ENCODE data around the gene FAM229B.

DNA sequence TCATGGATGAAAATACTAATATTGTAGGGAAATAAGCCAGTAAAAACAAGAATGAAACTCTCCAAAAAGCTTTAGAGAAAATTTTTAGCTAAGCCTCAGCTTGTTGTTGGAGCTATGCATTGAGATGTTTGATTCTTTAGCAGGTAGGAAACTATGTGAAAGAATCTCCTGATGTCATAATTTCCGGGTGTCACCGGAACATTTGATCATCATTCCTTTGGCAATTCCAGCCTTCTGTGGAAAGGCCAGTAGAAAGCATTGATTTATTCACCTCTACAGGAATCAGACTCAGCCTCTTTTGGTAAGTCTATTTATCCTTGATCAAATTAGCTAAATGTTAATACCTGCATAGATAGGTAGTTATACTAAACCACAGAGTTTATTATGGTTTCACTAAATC is 9.5 kb downstream of the FAM229B start:
- TF ChIP-seq, protein P1, sequence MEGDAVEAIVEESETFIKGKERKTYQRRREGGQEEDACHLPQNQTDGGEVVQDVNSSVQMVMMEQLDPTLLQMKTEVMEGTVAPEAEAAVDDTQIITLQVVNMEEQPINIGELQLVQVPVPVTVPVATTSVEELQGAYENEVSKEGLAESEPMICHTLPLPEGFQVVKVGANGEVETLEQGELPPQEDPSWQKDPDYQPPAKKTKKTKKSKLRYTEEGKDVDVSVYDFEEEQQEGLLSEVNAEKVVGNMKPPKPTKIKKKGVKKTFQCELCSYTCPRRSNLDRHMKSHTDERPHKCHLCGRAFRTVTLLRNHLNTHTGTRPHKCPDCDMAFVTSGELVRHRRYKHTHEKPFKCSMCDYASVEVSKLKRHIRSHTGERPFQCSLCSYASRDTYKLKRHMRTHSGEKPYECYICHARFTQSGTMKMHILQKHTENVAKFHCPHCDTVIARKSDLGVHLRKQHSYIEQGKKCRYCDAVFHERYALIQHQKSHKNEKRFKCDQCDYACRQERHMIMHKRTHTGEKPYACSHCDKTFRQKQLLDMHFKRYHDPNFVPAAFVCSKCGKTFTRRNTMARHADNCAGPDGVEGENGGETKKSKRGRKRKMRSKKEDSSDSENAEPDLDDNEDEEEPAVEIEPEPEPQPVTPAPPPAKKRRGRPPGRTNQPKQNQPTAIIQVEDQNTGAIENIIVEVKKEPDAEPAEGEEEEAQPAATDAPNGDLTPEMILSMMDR (IDR thresholded peaks at IDR 0.05 in 2 of 3, conservative IDR thresholded peaks at IDR 0.05 in 1 of 3; ENCODE audit: insufficient read depth in 2 of 3, low read depth in 1 of 3, low read length in 3 of 3) = no peak
- TF ChIP-seq JUNB (CRISPR knock-in tag; conservative IDR thresholded peaks at IDR 0.05) = no peak
- no peak for TF ChIP-seq BRD9 (IDR thresholded peaks at IDR 0.05; ENCODE audit: low read depth, partially characterized antibody)
- TF ChIP-seq TCF7L2 (IDR thresholded peaks at IDR 0.05; ENCODE audit: low read depth, low read length) = no peak
- no peak for TF ChIP-seq SP1 (CRISPR knock-in tag; IDR thresholded peaks at IDR 0.05)
- TF ChIP-seq, protein P2, sequence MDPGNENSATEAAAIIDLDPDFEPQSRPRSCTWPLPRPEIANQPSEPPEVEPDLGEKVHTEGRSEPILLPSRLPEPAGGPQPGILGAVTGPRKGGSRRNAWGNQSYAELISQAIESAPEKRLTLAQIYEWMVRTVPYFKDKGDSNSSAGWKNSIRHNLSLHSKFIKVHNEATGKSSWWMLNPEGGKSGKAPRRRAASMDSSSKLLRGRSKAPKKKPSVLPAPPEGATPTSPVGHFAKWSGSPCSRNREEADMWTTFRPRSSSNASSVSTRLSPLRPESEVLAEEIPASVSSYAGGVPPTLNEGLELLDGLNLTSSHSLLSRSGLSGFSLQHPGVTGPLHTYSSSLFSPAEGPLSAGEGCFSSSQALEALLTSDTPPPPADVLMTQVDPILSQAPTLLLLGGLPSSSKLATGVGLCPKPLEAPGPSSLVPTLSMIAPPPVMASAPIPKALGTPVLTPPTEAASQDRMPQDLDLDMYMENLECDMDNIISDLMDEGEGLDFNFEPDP (CRISPR knock-in tag; IDR thresholded peaks at IDR 0.05) = no peak
- TF ChIP-seq SMC3 (conservative IDR thresholded peaks at IDR 0.05; ENCODE audit: insufficient read depth, low read depth, low read length) = no peak
- TF ChIP-seq ZBTB1 (CRISPR knock-in tag; IDR thresholded peaks at IDR 0.05; ENCODE audit: borderline replicate concordance, low read depth) = no peak
- no peak for TF ChIP-seq CCNT2 (IDR thresholded peaks at IDR 0.05; ENCODE audit: borderline replicate concordance, extremely low read depth, insufficient read length, low read depth, low read length)
